HG03066 (cell line): ENCODE measurements around the gene TIE1.
"Not testable (repeated sequence)": the region's sequence is repeated elsewhere in the genome, so short reads cannot be mapped to it uniquely, and the experiment has no call there.

Experiments used
- ATAC-seq: cut with Tn5 transposase; IDR thresholded peaks from one replicate; pipeline ENCODE4 v1.9.1; 2021; ENCODE audit warnings: low read depth; ENCODE audit not compliant: unreplicated experiment

Gene TIE1

DNA sequence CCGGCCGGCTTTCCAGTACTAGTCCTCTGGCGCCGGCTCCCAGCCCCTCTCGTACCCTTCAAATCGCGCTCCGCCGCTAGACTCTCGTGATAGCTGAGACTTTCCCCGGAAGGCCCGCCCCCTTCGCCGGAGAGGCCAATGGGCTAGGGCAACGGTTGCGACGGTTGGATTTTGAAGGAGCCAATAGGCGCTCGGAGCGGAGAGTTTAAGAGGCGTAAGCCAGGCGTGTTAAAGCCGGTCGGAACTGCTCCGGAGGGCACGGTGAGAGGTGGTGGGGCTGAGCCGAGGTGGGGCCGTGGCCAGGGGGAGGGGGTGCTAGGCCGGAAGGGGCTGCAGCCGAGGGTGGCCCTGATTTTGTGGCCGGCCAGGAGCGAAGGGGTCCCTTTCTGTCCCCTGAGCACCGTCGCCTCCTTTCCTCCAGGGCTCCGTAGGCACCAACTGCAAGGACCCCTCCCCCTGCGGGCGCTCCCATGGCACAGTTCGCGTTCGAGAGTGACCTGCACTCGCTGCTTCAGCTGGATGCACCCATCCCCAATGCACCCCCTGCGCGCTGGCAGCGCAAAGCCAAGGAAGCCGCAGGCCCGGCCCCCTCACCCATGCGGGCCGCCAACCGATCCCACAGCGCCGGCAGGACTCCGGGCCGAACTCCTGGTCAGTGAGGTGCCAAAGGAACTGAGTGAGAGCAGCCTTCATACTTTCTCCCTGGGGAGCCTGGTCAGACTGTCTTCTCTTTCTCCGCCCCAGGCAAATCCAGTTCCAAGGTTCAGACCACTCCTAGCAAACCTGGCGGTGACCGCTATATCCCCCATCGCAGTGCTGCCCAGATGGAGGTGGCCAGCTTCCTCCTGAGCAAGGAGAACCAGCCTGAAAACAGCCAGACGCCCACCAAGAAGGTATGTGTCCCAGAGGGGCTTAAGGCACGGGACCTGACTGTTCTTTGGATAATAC is 58.2 kb downstream of the TIE1 start, which contains the start of gene CDC20:
Gene CDC20 (plus strand): TSS at position 236 of the 948 bp plus-strand sequence. CDS start 235 bp downstream, at position 471.
- ATAC-seq = peak; percentile 95

DNA sequence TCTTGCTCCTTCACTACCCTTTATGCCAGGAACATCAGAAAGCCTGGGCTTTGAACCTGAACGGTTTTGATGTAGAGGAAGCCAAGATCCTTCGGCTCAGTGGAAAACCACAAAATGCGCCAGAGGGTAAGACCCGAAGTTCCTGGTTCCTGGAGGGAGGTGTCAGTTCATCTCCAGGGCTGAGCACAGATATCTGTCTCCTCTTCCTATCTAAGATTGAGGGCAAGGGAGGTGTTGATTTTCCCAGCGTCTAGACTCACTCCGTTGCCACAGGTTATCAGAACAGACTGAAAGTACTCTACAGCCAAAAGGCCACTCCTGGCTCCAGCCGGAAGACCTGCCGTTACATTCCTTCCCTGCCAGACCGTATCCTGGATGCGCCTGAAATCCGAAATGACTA is 58.9 kb downstream of the TIE1 start:
- ATAC-seq = no peak

DNA sequence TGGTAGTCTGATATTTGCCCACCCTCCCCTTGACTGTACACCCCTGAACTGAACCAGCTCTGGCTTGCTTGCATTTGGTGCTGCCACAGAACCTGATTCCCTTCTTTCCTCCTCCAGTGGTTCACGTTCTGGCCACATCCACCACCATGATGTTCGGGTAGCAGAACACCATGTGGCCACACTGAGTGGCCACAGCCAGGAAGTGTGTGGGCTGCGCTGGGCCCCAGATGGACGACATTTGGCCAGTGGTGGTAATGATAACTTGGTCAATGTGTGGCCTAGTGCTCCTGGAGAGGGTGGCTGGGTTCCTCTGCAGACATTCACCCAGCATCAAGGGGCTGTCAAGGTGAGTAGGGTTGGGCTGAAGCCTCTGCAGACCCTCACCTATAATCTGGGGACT is 59.8 kb downstream of the TIE1 start:
- ATAC-seq = no peak

DNA sequence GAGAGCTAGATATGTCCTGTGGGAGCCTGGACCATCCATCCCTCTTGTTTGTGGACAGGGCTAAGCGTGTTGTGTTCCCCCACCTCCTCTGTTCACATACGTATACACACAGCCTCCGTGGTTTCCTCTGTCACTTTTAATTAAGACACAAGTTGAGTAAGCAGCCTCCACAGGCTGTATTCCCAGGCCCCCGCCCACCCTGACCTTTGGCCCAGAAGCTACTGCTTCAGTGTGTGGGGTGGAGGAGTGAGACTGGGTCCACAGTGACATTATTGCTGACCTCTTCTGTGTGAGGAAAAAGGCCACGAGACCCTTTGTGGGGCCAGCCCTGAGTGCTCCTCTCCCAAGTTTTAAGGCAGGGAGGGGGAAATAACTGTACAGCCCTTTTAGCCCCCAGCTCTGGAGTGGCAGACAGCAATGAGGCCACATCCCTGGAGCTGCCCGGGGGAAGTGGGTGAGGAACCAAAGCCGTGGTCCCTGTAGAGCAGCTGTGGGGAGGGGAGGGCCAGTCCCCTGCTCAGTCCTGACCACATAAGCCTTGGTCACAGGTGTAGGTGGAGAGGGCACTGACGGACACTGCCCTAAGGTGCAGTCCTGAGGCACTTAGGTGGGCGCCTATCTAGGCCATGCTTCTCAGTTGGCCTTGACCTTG is 62.6 kb downstream of the TIE1 start:
- no peak for ATAC-seq

DNA sequence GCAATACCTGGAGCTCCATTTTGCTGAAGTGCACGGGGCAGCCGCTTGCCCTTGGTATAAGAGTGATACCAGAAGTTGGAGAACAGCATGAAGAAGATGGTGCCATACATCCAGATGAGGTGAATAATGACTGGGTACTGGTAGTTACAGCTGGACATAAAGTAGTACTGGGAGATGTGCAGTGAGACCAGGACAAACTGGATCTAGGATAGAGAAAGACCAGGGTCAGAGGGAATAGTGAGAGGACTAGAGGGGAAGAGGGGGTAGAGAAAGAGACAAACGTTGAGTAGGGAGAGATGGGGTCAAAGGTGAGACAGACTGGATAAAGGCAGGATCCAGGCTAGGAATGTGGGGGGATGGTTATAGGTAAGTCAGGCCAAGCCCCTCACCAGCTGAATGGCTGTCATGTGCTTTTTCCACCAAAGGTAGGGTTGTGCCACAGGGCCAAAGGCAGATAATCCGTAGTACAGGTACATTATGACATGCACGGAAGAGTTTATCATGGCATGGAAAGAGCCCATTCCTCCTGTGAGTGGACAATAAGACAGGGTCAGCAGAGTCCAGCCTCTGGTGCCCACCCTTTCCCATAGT is 63.2 kb downstream of the TIE1 start:
- ATAC-seq = no peak

DNA sequence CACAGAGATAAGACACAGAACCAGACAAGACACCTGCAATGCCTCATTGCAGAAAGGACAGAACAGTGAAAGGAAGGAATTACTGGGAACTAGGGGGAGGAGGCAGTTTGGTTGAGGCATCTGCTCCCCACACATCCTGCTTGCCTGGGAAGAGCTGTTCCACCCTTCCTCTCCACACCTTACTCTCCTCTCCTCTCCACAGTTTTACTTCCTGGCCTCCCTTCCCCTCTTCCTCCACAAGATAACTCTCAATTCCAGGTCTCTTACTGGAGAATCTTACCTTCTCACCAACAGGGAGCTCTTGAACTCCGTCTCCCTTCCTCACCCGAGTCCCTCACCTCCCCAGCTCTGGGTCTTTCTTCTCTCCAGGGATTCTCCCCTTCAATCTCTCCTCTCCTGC is 64.9 kb downstream of the TIE1 start:
- no peak for ATAC-seq

DNA sequence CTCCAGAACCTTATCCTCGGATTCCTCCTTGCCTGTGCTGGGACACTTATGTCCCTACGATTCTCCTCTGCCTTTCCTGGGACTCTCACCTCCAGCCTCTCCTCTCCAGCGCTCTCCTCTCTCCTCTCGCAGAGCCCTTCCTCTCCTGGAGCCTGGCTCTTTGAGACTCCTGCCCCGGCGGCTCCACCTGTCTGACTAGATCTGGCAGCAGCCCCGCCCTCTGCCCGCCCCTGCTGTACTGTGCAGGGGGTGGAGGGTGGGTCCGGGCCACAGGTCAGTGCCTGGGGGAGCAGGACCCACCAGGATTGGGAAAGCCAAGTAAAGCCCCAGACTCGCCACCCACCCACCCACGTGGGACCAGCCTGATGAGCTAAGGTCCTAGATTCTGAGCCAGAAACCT is 65.4 kb downstream of the TIE1 start:
- no peak for ATAC-seq

DNA sequence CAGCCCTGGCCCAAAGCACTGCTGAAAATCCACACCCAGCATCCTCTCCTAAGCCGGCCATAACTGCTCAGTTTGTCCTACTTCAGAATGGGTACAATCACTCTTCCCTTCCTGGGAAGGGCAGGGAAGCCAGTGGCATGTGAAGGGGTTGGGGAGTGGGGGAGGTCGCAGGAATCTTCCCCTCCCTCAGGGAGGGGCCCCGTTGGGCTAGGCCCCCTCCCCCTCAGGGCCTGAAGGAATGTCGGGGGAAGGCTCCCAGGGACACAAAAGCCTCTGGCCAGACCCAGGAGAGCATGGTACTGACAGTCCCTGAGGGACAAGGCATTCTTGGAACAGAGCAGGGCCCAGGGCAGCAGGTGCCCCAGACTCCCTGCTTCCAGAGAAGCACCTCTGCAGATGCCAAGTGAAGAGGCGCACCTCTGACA is 65.8 kb downstream of the TIE1 start:
- no peak for ATAC-seq

DNA sequence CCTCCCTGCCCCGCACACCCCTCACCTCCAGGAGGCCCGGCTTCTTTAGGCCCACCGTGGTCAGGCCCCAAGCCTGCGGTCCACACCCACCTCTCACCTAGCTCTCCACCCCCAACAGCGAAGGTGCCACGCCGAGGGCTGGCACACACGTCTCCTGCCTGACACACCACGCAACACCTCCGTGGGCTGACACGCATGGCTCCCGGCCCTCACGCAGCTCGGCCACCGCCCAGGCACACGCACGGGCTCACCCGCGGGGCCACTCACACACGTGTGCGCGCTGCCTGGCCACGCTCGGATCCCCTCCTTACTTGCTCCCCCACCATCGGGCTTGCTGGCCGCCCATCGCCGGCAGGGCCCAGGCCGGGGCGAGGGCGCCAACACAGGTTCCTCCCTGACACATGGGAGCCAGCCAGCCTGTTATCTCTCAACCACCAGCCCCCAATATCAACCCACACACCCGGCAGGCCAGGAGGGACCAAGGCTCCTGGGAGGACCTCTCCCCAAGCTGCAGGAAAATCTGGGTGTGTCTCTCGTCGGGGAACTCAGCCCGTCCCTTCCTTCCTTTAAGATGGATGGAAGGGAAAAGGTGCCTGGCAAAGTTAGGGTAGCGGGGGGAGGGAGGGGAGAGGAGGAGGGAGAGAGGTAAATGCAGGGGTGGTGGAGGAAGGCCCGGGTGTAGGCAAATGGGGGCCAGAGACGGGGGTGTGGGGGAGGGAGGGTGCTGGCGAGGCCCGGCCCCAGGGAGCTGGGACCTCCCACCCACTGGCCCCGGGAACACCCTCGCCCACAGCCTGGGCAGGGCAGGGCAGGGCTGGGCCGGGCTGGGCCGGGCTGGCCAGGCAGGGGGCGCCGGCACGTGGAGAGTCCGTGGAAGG is 66.5 kb downstream of the TIE1 start:
- ATAC-seq = peak; percentile 38

DNA sequence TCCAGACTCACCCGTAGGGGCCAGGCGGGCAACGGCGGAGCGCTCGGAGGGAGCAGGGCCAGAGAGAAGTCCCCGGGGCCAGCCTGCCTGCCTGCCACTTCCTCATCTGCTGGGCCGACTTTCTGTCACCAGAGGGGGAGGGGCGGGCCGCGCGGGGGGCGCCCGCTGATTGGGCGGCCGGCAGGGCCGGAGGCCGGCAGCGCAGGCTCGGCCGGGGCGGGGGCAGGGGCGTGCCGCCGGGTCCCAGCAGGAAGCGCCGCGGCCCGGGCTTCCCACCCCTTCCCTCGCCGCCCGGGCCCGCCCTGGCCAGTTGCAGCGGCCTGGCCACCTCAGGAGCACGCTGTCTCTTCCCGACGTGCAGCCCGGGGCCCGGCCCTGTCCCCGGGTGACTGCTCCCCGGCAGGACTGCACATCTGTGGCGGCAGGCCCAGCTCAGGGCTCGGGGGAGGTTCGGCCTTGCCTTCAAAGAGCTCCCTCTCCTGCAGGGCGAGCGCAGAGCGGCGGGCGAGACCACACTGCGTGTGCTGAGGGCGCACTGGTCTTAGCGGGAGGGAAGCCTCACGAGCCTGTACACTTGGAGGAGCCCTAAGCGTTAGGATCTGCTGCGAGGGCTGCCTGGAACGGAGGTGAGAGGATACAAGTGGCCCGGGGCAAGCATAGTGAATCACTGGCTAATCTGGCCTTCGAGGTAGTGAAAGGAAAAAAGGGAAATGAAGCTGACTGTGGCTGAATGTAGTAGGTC is 67.3 kb downstream of the TIE1 start, which contains the start of gene ELOVL1:
Gene ELOVL1 (minus strand): TSS at position 108 of the 742 bp plus-strand sequence. CDS start 2,402 bp downstream, outside the sequence.
- peak; percentile 66 for ATAC-seq

DNA sequence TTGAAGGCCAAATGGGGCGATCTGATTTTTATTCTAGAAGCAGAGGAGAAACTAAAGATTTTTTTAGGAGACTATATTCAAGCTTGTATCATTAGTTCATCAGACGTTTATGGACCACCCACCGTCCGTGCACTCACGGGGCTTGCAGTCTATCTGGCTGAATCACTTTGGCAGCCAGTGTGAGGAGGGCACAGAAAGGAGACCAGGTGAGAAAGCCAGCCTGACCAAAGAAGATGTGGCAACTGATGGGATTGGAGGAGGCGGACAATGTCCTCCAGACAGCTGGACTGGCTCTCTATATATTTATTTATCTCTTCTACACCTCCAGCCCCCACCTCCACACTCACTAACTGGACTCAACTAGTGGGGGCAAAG is 67.9 kb downstream of the TIE1 start:
- ATAC-seq = no peak

DNA sequence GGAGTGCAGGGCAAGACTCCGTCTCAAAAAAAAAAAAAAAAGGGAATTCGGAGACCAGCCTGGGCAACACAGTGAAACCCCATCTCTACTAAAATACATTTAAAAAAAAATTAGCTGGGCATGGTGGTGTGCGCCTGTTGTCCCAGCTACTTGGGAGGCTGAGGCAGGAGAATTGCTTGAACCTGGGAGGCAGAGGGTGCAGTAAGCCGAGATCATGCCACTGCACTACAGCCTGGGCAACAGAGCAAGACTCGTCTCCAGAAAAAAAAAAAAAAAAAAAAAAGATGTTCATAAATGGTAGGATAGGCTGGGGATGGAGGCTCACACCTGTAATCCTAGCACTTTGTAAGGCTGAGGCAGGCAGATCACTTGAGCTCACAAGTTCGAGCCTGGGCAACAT is 69.0 kb downstream of the TIE1 start:
- ATAC-seq = not testable (repeated sequence)

DNA sequence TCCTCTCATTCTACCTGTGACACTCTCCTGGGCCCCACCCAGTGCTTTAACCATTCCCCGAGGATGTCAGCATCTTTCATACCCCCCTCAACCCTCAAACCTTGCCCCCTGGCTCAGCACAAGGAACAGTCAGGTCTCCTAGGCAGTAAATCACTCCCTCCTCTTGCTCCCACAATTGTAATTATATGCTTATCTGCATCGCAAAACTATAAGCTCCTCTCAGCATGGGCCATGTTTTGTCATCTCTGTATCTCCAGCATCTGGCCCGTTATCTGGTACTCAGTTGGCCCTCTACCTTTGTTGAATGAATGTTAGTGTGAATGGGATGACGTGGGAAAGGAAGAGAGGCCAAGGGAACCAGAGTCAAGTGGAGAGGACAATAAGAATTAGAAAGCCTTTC is 69.8 kb downstream of the TIE1 start:
- no peak for ATAC-seq

DNA sequence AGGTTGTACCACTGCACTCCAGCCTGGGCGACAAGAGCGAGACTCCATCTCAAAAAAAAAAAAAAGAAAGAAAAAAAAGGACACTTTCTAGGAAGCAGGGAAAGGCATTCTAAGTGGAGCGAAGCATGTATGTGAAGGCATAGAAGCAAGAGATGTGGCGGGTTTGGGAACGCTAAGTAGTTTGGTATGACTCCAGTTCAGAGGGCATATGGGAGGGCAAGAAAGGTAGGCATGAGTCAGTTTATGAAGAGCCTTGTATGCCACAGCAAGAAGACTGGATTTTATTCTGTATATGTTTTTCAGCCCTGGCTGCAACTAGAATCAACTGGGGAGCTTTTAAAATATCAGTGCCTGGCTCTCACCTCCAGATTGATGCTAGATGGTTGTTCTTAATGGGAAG is 71.4 kb downstream of the TIE1 start:
- no peak for ATAC-seq
